ENCODE data around the gene BDH1. TPM values are rescaled to one million over a fixed set of nuclear protein-coding genes. Genes with fewer than 3 reads are reported as not detected.

BDH1 gene
- total and polyA plus RNA-seq, 5 donors: 13.2 to 30.5 (median 22.8) TPM

GRCh38 chr3:197491923-197492664 lies 63.7 kb downstream of the BDH1 start:
- Histone ChIP-seq H3K4me3 (ENCODE audit: low read length) (no peak overlapping the region), H3K4me1 (ENCODE audit: control insufficient read depth, insufficient read depth, low read length) (no peaks in the 10 kb centered on the region), H3K27ac (ENCODE audit: low read length) (no peak overlapping the region), H3K27me3 (ENCODE audit: control insufficient read depth, insufficient read depth) (no peaks in the 10 kb centered on the region), H3K9me3 (ENCODE audit: control insufficient read depth, low read length) (no peaks in the 10 kb centered on the region)
- ATAC-seq (no peak), DNase-seq (no peak)
- 94% methylated on average over 12 of the region's 12 CpGs for WGBS
- intact Hi-C loops (cut with DNase I): no loop called here

GRCh38 chr3:197491478-197491877 lies 64.3 kb downstream of the BDH1 start:
- WGBS: 87% methylated on average over 7 of the region's 7 CpGs
- H3K9me3 ChIP-seq (ENCODE audit: control insufficient read depth, low read length): no peaks in the 10 kb centered on the region
- no peak for DNase-seq
- intact Hi-C loops (cut with DNase I): no loop called here
- H3K27ac ChIP-seq (ENCODE audit: low read length): no peak overlapping the region
- no peaks in the 10 kb centered on the region for H3K27me3 ChIP-seq (ENCODE audit: control insufficient read depth, insufficient read depth)
- H3K4me1 ChIP-seq (ENCODE audit: control insufficient read depth, insufficient read depth, low read length): no peaks in the 10 kb centered on the region
- H3K4me3 ChIP-seq (ENCODE audit: low read length): no peak overlapping the region
- ATAC-seq: no peak

- ATAC-seq (no peak), DNase-seq (no peak)
- Histone ChIP-seq H3K9me3 (ENCODE audit: control insufficient read depth, low read length) (no peaks in the 10 kb centered on the region), H3K27ac (ENCODE audit: low read length) (no peak overlapping the region), H3K4me3 (ENCODE audit: low read length) (no peak overlapping the region), H3K4me1 (ENCODE audit: control insufficient read depth, insufficient read depth, low read length) (no peaks in the 10 kb centered on the region), H3K27me3 (ENCODE audit: control insufficient read depth, insufficient read depth) (no peaks in the 10 kb centered on the region)
- intact Hi-C loops (cut with DNase I): no loop called here
- WGBS: 68% methylated on average over 13 of the region's 13 CpGs
Observed at GRCh38 chr3:197490098-197491058, 65.4 kb downstream of the BDH1 start.

- DNase-seq (peak; percentile 58 to 71 (median 64)), ATAC-seq (peak; percentile 78 to 96)
- 51% methylated on average over 8 of the region's 8 CpGs for WGBS
- Histone ChIP-seq H3K27me3 (ENCODE audit: control insufficient read depth, insufficient read depth) (no peaks in the 10 kb centered on the region), H3K4me1 (ENCODE audit: control insufficient read depth, insufficient read depth, low read length) (no peaks in the 10 kb centered on the region), H3K9me3 (ENCODE audit: control insufficient read depth, low read length) (no peaks in the 10 kb centered on the region), H3K27ac (ENCODE audit: low read length) (no peak overlapping the region), H3K4me3 (ENCODE audit: low read length) (no peak overlapping the region)
- intact Hi-C loops (cut with DNase I): no loop called here
Observed at GRCh38 chr3:197487911-197488391, 67.8 kb downstream of the BDH1 start.

GRCh38 chr3:197486861-197487260 lies 68.9 kb downstream of the BDH1 start:
- intact Hi-C loops (cut with DNase I): no loop called here
- Histone ChIP-seq H3K4me1 (ENCODE audit: control insufficient read depth, insufficient read depth, low read length) (no peaks in the 10 kb centered on the region), H3K4me3 (ENCODE audit: low read length) (no peak overlapping the region), H3K9me3 (ENCODE audit: control insufficient read depth, low read length) (no peaks in the 10 kb centered on the region), H3K27me3 (ENCODE audit: control insufficient read depth, insufficient read depth) (no peaks in the 10 kb centered on the region), H3K27ac (ENCODE audit: low read length) (no peak overlapping the region)
- no peak for ATAC-seq
- 32% methylated on average over 1 of the region's 1 CpG for WGBS
- no peak for DNase-seq

GRCh38 chr3:197485143-197485542 lies 70.6 kb downstream of the BDH1 start:
- Histone ChIP-seq H3K9me3 (ENCODE audit: control insufficient read depth, low read length) (no peaks in the 10 kb centered on the region), H3K27ac (ENCODE audit: low read length) (no peak overlapping the region), H3K4me1 (ENCODE audit: control insufficient read depth, insufficient read depth, low read length) (no peaks in the 10 kb centered on the region), H3K27me3 (ENCODE audit: control insufficient read depth, insufficient read depth) (no peaks in the 10 kb centered on the region), H3K4me3 (ENCODE audit: low read length) (no peak overlapping the region)
- DNase-seq (no peak), ATAC-seq (no peak)
- intact Hi-C loops (cut with DNase I): no loop called here
- 76% methylated on average over 5 of the region's 5 CpGs for WGBS

- H3K27ac ChIP-seq (ENCODE audit: low read length): no peak overlapping the region
- no peak for ATAC-seq
- no peaks in the 10 kb centered on the region for H3K9me3 ChIP-seq (ENCODE audit: control insufficient read depth, low read length)
- H3K27me3 ChIP-seq (ENCODE audit: control insufficient read depth, insufficient read depth): no peaks in the 10 kb centered on the region
- 93% methylated on average over 12 of the region's 12 CpGs for WGBS
- H3K4me1 ChIP-seq (ENCODE audit: control insufficient read depth, insufficient read depth, low read length): no peaks in the 10 kb centered on the region
- DNase-seq: no peak
- intact Hi-C loops (cut with DNase I): no loop called here
- no peak overlapping the region for H3K4me3 ChIP-seq (ENCODE audit: low read length)
Observed at GRCh38 chr3:197484204-197484901, 71.4 kb downstream of the BDH1 start.

- 86% methylated on average over 4 of the region's 4 CpGs for WGBS
- no peaks in the 10 kb centered on the region for H3K9me3 ChIP-seq (ENCODE audit: control insufficient read depth, low read length)
- intact Hi-C loops (cut with DNase I): no loop called here
- H3K27me3 ChIP-seq (ENCODE audit: control insufficient read depth, insufficient read depth): no peaks in the 10 kb centered on the region
- no peak overlapping the region for H3K4me3 ChIP-seq (ENCODE audit: low read length)
- H3K27ac ChIP-seq (ENCODE audit: low read length): no peak overlapping the region
- H3K4me1 ChIP-seq (ENCODE audit: control insufficient read depth, insufficient read depth, low read length): no peaks in the 10 kb centered on the region
- ATAC-seq: no peak
- DNase-seq: no peak
Observed at GRCh38 chr3:197482001-197482400, 73.8 kb downstream of the BDH1 start.

- Histone ChIP-seq H3K27ac (ENCODE audit: low read length) (no peak overlapping the region), H3K9me3 (ENCODE audit: control insufficient read depth, low read length) (no peaks in the 10 kb centered on the region), H3K4me1 (ENCODE audit: control insufficient read depth, insufficient read depth, low read length) (no peaks in the 10 kb centered on the region), H3K27me3 (ENCODE audit: control insufficient read depth, insufficient read depth) (no peaks in the 10 kb centered on the region), H3K4me3 (ENCODE audit: low read length) (no peak overlapping the region)
- WGBS: 95% methylated on average over 3 of the region's 3 CpGs
- ATAC-seq (no peak), DNase-seq (no peak)
- intact Hi-C loops (cut with DNase I): no loop called here
Observed at GRCh38 chr3:197480320-197480719, 75.4 kb downstream of the BDH1 start.

- H3K4me1 ChIP-seq (ENCODE audit: control insufficient read depth, insufficient read depth, low read length): no peaks in the 10 kb centered on the region
- no peak overlapping the region for H3K4me3 ChIP-seq (ENCODE audit: low read length)
- H3K27me3 ChIP-seq (ENCODE audit: control insufficient read depth, insufficient read depth): no peaks in the 10 kb centered on the region
- WGBS: 66% methylated on average over 11 of the region's 11 CpGs
- no peak overlapping the region for H3K27ac ChIP-seq (ENCODE audit: low read length)
- intact Hi-C loops (cut with DNase I): no loop called here
- no peaks in the 10 kb centered on the region for H3K9me3 ChIP-seq (ENCODE audit: control insufficient read depth, low read length)
- no peak for ATAC-seq
- no peak for DNase-seq
Observed at GRCh38 chr3:197478746-197479668, 76.8 kb downstream of the BDH1 start.
